HG03095 (cell line): ENCODE measurements around the gene ZFP57.

ENCODE experiments used
- ATAC-seq: cut with Tn5 transposase; IDR thresholded peaks from one replicate; pipeline ENCODE4 v1.9.1; 2021; ENCODE audit warnings: moderate library complexity; ENCODE audit not compliant: unreplicated experiment

The ZFP57 gene

GRCh38 chr6:29680904-29681303, at the start of gene ZFP57:
Gene ZFP57, minus strand, starts transcription at chr6:29681152. Its CDS starts 4,149 bp downstream, at chr6:29677003.
- no peak for ATAC-seq

DNA sequence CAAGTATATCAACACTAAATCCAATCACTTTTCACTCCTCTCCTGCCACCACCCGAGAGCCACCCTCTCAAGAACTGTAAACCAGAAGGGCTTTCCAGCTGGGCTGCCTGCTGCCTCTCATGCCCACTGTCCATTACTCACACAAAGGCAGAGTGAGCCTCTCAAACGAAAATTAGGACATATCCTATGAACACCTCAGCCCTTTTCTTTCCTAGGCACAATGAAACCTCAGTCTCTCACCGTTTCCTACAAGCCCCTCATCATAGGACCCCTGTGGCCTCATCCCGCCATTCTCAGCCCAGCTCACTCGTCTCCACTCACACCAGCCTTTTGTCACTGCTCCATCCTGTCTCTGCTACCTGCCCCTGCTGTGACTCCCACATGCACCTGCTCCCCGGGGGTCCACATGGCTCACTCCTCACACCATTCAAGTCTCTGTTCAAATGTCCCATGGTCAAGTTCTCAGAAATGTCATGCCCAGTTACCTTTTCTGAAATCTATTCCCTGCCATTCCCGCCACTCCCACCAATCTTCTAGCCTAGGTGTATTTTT, 49.7 kb upstream of the ZFP57 start:
- no peak for ATAC-seq

DNA sequence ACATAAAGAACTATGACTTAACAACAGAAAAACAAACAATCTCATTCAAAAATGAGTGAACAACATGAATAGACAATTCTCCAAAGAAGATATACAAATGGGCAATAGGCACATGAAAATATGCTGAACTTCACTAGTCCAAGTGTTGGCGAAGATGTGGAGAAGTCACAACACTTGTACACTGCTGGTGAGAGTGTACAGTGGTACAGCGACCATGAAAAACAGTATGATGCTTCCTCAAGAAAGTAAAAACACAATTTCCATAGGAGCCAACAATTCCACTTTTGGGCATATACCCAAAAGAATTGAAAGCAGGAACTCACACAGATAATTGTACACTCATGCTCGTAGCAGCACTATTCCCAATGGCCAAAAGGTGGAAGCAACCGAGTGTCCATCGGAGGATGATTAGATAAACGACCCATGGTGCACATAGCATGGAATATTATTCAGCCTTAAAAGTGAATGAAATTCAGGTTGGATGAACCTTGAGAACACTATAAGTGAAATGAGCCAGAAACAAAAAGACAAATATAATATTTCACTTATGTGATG, 48.9 kb upstream of the ZFP57 start:
- ATAC-seq: no peak

DNA sequence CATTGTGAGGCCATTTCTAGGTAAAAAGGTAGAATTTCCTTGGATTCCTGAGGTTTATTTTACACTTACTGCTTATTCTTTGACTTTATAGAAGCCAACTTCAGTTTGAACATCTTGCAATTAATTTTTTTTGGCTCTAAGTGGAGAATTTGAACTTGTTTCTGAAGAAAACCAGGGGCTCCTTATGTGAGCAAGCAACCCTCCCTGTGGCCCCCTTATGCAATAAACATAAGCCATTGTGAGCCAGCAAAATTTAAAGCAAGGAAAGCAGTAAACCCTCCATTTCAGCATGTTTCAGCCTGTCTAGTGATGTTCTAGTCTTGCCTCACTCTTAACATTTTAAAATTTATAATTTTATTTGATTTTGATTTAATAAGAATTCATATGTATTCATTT, 47.9 kb upstream of the ZFP57 start:
- ATAC-seq: no peak

DNA sequence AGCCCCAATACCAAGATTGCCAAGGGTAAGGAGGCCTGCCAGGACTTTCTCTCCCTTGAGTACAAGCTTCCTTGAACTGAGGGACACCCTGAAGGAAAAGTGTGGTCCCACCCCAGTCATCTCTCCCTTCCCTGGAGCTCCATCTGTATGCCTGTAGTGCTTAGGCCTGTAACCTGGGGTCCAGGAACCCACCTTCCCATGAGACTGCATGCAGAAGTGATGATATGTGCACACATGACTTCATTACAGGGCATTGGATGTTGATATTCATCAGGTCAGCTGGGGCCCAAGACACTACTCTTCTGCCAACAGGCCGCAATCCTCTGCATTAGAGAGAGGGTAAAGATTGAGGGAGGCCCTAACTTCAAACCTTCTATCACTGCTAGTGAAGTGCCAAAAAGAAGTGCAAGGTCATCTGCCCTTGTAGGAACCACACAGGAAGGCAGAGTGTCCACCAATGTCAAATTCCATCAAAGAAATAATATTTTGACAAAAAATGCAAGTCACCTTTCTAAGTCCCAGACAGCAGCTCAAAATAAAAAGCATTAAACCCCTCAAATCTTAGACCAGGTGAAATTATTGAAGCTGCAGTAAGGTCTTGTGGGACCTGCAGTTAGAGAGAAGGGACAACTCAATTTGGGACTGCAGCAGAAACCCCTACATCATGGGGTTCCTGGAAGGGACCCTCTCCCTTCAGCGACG, 47.4 kb upstream of the ZFP57 start:
- ATAC-seq: no peak

- ATAC-seq: no peak
These were observed 46.7 kb upstream of the ZFP57 start for GRCh38 chr6:29727637-29728036.

DNA sequence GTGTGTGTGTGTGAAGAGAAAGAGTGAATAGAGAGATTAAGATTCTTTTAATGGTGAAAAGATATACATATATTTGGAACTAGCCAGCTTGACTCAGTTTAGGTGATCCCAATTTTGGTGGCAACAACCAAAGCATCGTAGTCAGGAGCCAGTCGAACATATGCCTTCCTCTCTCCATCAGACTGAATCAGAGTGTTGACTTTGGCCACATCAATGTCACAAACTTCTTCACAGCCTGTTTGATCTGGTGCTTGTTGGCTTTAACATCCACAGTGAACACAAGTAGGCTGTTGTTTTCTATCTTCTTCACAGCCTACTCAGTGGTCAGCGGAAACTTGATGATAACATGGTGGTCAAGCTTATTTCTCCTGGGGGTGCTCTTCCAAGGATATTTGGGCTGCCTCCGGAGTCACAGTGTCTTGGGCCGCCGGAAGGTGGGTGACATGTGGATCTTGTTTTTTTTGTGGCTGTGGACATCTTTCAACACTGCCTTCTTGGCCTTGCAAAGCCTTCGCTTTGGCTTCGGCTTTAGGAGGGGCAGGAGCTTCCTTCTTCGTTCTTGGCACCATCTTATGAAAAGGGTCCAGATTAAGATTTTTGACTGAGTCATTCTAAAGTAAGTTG, 45.7 kb upstream of the ZFP57 start:
- no peak for ATAC-seq

GRCh38 chr6:29726001-29726400, 45.0 kb upstream of the ZFP57 start:
- no peak for ATAC-seq

DNA sequence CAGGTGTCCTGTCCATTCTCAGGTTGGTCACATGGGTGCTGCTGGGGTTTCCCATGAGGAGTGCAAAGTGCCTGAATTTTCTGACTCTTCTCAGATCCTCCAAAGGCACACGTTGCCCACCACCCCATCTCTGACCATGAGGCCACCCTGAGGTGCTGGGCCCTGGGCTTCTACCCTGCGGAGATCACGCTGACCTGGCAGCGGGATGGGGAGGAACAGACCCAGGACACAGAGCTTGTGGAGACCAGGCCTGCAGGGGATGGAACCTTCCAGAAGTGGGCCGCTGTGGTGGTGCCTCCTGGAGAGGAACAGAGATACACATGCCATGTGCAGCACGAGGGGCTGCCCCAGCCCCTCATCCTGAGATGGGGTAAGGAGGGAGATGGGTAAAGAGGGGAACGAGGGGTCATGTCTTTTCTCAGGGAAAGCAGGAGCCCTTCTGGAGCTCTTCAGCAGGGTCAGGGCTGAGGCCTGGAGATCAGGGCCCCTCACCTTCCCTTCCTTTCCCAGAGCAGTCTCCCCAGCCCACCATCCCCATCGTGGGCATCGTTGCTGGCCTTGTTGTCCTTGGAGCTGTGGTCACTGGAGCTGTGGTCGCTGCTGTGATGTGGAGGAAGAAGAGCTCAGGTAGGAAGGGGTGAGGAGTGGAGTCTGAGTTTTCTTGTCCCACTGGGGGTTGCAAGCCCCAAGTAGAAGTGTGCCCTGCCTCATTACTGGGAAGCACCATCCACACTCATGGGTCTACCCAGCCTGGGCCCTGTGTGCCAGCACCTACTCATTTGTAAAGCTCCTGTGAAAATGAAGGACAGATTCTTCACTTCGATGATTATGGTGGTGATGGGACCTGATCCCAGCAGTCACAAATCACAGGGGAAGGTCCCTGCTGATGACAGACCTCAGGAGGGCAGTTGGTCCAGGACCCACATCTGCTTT, 44.3 kb upstream of the ZFP57 start:
- no peak for ATAC-seq

DNA sequence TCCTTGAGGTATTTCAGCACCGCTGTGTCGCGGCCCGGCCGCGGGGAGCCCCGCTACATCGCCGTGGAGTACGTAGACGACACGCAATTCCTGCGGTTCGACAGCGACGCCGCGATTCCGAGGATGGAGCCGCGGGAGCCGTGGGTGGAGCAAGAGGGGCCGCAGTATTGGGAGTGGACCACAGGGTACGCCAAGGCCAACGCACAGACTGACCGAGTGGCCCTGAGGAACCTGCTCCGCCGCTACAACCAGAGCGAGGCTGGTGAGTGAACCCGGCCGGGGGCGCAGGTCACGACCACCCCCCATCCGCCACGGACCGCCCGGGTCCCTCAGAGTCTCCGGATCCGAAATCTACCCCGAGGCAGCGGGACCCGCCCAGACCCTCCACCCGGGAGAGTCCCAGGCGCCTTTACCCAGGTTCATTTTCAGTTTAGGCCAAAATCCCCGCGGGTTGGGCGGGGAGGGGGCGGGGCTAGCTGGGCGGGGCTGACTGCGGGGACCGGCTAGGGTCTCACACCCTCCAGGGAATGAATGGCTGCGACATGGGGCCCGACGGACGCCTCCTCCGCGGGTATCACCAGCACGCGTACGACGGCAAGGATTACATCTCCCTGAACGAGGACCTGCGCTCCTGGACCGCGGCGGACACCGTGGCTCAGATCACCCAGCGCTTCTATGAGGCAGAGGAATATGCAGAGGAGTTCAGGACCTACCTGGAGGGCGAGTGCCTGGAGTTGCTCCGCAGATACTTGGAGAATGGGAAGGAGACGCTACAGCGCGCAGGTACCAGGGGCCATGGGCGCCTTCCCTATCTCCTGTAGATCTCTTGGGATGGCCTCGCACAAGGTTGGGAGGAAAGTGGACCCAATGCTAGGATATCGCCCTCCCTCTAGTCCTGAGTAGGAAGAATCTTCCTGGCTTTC, 43.0 kb upstream of the ZFP57 start:
- ATAC-seq: no peak

- peak; percentile 89 for ATAC-seq
These were observed 42.3 kb upstream of the ZFP57 start, which contains the start of gene HLA-F for GRCh38 chr6:29723262-29723665. Gene HLA-F, plus strand, starts transcription at chr6:29723434. Its CDS starts 30 bp downstream, at chr6:29723464.

GRCh38 chr6:29720863-29721262, 39.9 kb upstream of the ZFP57 start:
- ATAC-seq: no peak

DNA sequence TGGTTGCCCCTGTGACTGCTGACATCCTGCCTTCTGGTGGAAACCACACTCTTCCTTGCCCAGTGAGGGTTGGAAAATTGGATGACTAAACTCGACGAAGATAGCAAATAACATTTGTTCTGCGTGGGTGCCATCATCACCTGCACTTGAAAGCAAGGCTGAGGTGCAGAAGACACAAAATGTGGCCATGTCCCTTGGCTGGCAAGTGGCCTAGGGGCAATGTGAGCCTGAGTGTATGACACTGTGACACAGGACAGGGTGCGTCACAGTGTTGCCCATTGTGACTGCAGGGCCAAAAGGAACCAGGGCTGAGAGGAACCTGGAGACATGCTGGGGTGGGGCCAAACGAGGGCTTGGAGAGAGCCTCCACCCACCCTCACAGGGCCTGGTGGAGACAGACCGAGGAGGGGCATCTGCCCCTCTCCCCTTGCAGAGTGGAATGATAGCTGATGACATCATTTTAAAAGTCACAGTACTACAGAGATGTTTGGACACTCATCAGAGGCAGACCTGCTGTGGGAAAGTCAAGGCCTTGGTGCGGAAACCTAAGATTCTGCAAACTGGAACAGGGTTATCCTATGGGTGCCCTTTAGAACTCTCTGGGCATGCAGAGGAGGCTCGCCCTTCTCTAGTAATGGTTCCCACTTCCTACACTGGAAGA, 29.5 kb upstream of the ZFP57 start:
- ATAC-seq: no peak

- ATAC-seq: no peak
These were observed 28.2 kb upstream of the ZFP57 start for GRCh38 chr6:29709188-29709587.

DNA sequence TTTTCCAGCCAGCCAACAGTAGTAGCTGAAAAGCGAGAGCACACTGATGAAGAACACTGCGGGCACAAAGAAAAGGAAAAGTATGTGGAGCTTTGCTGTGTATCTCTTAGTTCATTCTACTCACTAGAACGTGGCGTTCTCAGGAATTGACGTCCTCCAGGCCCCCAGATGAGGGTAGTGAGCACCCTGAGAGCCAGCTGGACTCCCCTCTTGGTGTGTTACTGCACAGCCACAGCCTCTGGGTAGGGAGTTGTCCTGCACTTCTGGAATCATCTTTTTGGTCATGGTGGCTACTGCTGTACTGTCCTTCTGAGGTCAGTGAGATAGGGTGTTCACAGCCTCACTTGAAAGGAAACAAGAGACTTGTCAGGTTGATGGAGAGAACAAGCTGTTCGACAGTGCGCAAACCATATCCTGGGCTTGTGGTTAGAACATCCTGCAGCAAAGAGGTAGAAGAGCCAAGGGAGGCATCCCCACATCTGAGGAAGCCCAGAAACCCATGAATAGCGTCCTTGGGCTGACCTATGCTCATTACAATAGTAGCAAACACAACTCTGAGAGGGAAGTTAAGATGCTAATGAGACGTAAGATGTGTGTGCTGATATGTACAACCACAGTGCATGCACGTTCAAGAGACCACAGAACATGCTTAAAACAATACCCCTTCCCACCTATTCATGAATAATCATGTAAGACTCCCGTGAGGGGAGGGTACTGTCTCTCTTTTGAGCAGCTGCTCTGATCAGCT, 27.7 kb upstream of the ZFP57 start:
- ATAC-seq: peak; percentile 54

GRCh38 chr6:29705389-29706231, 24.7 kb upstream of the ZFP57 start:
- ATAC-seq: no peak

DNA sequence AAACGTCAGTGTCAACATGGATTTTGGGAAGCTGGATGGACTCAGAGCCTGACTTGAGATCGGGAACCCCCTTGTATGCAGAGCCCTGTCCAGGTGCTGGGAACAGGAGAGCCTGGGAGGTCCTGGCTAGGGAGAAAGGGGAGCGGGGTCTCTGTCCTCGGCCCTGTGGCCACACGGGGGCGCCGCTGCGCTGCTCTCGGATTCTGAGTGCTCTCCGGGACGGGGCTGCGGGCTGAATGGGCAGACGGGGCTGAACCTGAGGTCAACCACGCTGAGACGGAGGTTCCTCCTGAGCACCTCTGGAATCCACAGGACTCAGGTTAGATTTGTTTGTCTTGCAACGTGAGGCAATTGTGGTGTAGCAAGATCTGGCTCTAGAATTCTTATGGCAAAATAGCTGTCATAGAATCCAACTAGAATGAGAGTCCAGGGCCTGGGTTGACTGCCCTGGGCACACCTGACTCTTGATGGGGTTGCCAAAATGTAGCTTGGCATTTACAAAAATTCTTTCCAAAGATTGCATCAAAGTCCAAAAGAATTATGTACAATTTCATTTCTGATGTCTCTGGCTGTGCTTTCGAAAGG, 21.7 kb upstream of the ZFP57 start:
- ATAC-seq: no peak
